CD4-positive, alpha-beta T cell (primary cell): ENCODE results near the gene PICALM. TPM values are rescaled to one million over a fixed set of nuclear protein-coding genes. Genes with fewer than 3 reads are reported as not detected.

Experiments
- ATAC-seq: fragments of 200-7000 bp; cut with Tn5 transposase; one replicate; pipeline ENCODE4 v1.10.0; 2022; ENCODE audit warnings: mild to moderate bottlenecking; ENCODE audit not compliant: poor library complexity
- CTCF ChIA-PET: fragments of 350-600 bp; sonication (Branson Sonifier 250); formaldehyde crosslinking; loops from one replicate; lab custom pipeline; 2021; ENCODE audit warnings: antibody characterized with exemption, inconsistent platforms; lab: Charles Lee
- POLR2A ChIA-PET: fragments of 350-600 bp; sonication (Branson Sonifier 250); formaldehyde crosslinking; loops from one replicate; lab custom pipeline; 2021; ENCODE audit warnings: antibody characterized with exemption, inconsistent platforms; lab: Charles Lee
- DNase-seq, 14 experiments: peaks; one replicate each; pipeline ENCODE4 v3.0.0-alpha.2; 2013 to 2020; ENCODE audit warnings: mixed read lengths in 2 of 14
- H3K27ac ChIP-seq, 2 donors: one replicate each; pipeline versions ENCODE4 v1.5.1 to v1.7.0; 2013; ENCODE audit warnings: low read length in 2 of 2, low read depth in 1 of 2, mild to moderate bottlenecking in 1 of 2
- H3K27me3 ChIP-seq, 2 experiments: 1 replicate in 1 of 2; 2 replicates in 1 of 2; pipeline versions ENCODE4 v1.6.1 to v1.7.0; 2013; ENCODE audit warnings: low read length in 2 of 2, control low read depth in 1 of 2, mild to moderate bottlenecking in 1 of 2, moderate library complexity in 1 of 2; ENCODE audit not compliant: insufficient read depth in 2 of 2, control insufficient read depth in 1 of 2
- H3K36me3 ChIP-seq: one replicate; pipeline ENCODE4 v1.6.1; 2013; ENCODE audit warnings: low read length, control low read depth; ENCODE audit not compliant: insufficient read depth
- H3K4me1 ChIP-seq: one replicate; pipeline ENCODE4 v1.6.1; 2013; ENCODE audit warnings: low read length, control low read depth; ENCODE audit not compliant: insufficient read depth
- H3K4me3 ChIP-seq: one replicate; pipeline ENCODE4 v1.5.1; 2013; ENCODE audit warnings: mild to moderate bottlenecking, low read length, moderate library complexity
- H3K9me3 ChIP-seq, 2 experiments: 1 replicate in 1 of 2; 2 replicates in 1 of 2; pipeline versions ENCODE4 v1.6.1 to v1.7.0; 2013; ENCODE audit warnings: low read length in 2 of 2, mild to moderate bottlenecking in 2 of 2, control low read depth in 1 of 2, moderate library complexity in 1 of 2; ENCODE audit not compliant: control insufficient read depth in 1 of 2, insufficient read depth in 1 of 2
- H3K27ac Mint-ChIP-seq: one replicate; pipeline ENCODE4 v1.8.0; 2020; ENCODE audit warnings: mixed read lengths
- H3K27me3 Mint-ChIP-seq: one replicate; pipeline ENCODE4 v1.8.0; 2021; ENCODE audit warnings: mixed read lengths
- H3K36me3 Mint-ChIP-seq: one replicate; pipeline ENCODE4 v1.8.0; 2021; ENCODE audit warnings: low read depth, mixed read lengths
- H3K4me1 Mint-ChIP-seq: one replicate; pipeline ENCODE4 v1.8.0; 2021; ENCODE audit warnings: low read depth, mixed read lengths
- H3K4me3 Mint-ChIP-seq: one replicate; pipeline ENCODE4 v1.8.0; 2020; ENCODE audit warnings: mild to moderate bottlenecking, mixed read lengths
- H3K9me3 Mint-ChIP-seq: one replicate; pipeline ENCODE4 v1.8.0; 2020; ENCODE audit warnings: mixed read lengths
- CTCF ChIP-seq: fragments of 200-600 bp; IDR thresholded peaks from one replicate; pipeline ENCODE4 v1.8.0; 2022; ENCODE audit warnings: antibody characterized with exemption, mild to moderate bottlenecking
- intact Hi-C, 2 experiments: fragments of 100-400 bp; cut with DNase I in 1 of 2; cut with micrococcal nuclease in 1 of 2; formaldehyde crosslinking; loops; one replicate each; pipeline versions ENCODE4 v1.15.1 to v1.9.0; 2023 to 2025; cut with DNase I, micrococcal nuclease
- total RNA-seq, 174 experiments: library from RNA in 2 of 174; stranded (reverse) in 2 of 174; gene quantifications; one replicate each; pipeline ENCODE4 v1.2.3 and lab custom pipeline; 2021 to 2026

Gene PICALM
- total RNA-seq, 2 experiments from 2014 or later, result 73.3 to 77.3 TPM

- H3K9me3 Mint-ChIP-seq, result no peaks in the 10 kb centered on the region
- Histone ChIP-seq H3K27me3 (no peaks in the 10 kb centered on the region), H3K9me3 (no peaks in the 10 kb centered on the region), H3K4me1 (no peaks in the 10 kb centered on the region), H3K36me3 (peaks cover 62% of the 10 kb centered on the region), H3K4me3 (no peak overlapping the region), H3K27ac (no peak overlapping the region)
- no peak for TF ChIP-seq CTCF
- ATAC-seq, result no peak
- POLR2A ChIA-PET, result no interaction called here
- H3K4me1 Mint-ChIP-seq, result peaks cover 37% of the 10 kb centered on the region
- H3K27me3 Mint-ChIP-seq, result no peaks in the 10 kb centered on the region
- CTCF ChIA-PET, result no interaction called here
- no peak overlapping the region for H3K27ac Mint-ChIP-seq
- no peak overlapping the region for H3K4me3 Mint-ChIP-seq
- H3K36me3 Mint-ChIP-seq, result peaks cover 73% of the 10 kb centered on the region
- intact Hi-C loops, result loop anchor here in 1 of 2 experiments (10.0 kb wide), 1 partner anchor 427 kb away; no protein-coding TSS in a partner anchor
- peak in 3 of 14 experiments; percentile 13 to 26 (median 20) for DNase-seq
Measured at GRCh38 chr11:86021377-86021776, 47.5 kb downstream of the PICALM start.

GRCh38 chr11:86018249-86018648, 50.6 kb downstream of the PICALM start:
- intact Hi-C loops, result no loop called here
- H3K36me3 ChIP-seq, result peaks cover 63% of the 10 kb centered on the region
- no peak overlapping the region for H3K4me3 Mint-ChIP-seq
- peaks cover 80% of the 10 kb centered on the region for H3K36me3 Mint-ChIP-seq
- ChIA-PET POLR2A (no interaction called here), CTCF (interaction anchor here (1.3 to 1.9 kb wide), 2 partner anchors 163 to 175 kb away, joined by 3 to 6 read pairs; partner anchors contain the start of gene CCDC83)
- no peak overlapping the region for H3K4me3 ChIP-seq
- DNase-seq (no peak), ATAC-seq (no peak)
- H3K27me3 Mint-ChIP-seq, result no peaks in the 10 kb centered on the region
- H3K4me1 ChIP-seq, result peaks cover 3% of the 10 kb centered on the region
- no peak overlapping the region for H3K27ac Mint-ChIP-seq
- no peaks in the 10 kb centered on the region for H3K27me3 ChIP-seq
- H3K9me3 Mint-ChIP-seq, result no peaks in the 10 kb centered on the region
- H3K27ac ChIP-seq, result no peak overlapping the region
- no peak for TF ChIP-seq CTCF
- peaks cover 31% of the 10 kb centered on the region for H3K4me1 Mint-ChIP-seq
- no peaks in the 10 kb centered on the region for H3K9me3 ChIP-seq

- POLR2A ChIA-PET, result no interaction called here
- Mint-ChIP-seq H3K27ac (peak overlapping the region; percentile 32), H3K36me3 (peaks cover 75% of the 10 kb centered on the region), H3K9me3 (no peaks in the 10 kb centered on the region), H3K4me1 (peaks cover 23% of the 10 kb centered on the region), H3K27me3 (no peaks in the 10 kb centered on the region), H3K4me3 (no peak overlapping the region)
- DNase-seq (no peak), ATAC-seq (no peak)
- CTCF ChIA-PET, result interaction anchor here (1.2 to 1.9 kb wide), 2 partner anchors 9 to 161 kb away, joined by 3 to 6 read pairs; partner anchors contain the start of gene CCDC83
- Histone ChIP-seq H3K27ac (no peak overlapping the region), H3K4me3 (no peak overlapping the region), H3K4me1 (peaks cover 3% of the 10 kb centered on the region), H3K9me3 (no peaks in the 10 kb centered on the region), H3K27me3 (no peaks in the 10 kb centered on the region), H3K36me3 (peaks cover 71% of the 10 kb centered on the region)
- intact Hi-C loops, result no loop called here
- TF ChIP-seq CTCF, result no peak
Measured at GRCh38 chr11:86016451-86016850, 52.4 kb downstream of the PICALM start.
